Small intestine (tissue), 7 donors: ENCODE results near the gene EPN2. TPM values are rescaled to one million over a fixed set of nuclear protein-coding genes. Genes with fewer than 3 reads are reported as not detected.

Source experiments
- DNase-seq, 2 donors: peaks; one replicate each; pipeline versions ENCODE4 v3.0.0 to v3.0.0-alpha.2; 2013
- FAIRE-seq: peaks from 2 replicates; lab custom pipeline; 2012; peaks lifted over from hg19 to GRCh38; lab: Jason Lieb, UNC
- H3K27ac ChIP-seq, 3 donors: one replicate each; pipeline ENCODE4 v1.5.1; 2013; ENCODE audit warnings: low read length in 2 of 3, mild to moderate bottlenecking in 2 of 3, control low read depth in 1 of 3, inconsistent platforms in 1 of 3, low read depth in 1 of 3, moderate library complexity in 1 of 3
- H3K27me3 ChIP-seq, 3 donors: one replicate each; pipeline ENCODE4 v1.6.1; 2013; ENCODE audit warnings: low read length in 3 of 3, inconsistent platforms in 1 of 3; ENCODE audit not compliant: control insufficient read depth in 3 of 3, insufficient read depth in 3 of 3
- H3K36me3 ChIP-seq, 3 donors: one replicate each; pipeline ENCODE4 v1.6.1; 2013; ENCODE audit warnings: low read length in 3 of 3, inconsistent platforms in 1 of 3, low read depth in 1 of 3, mild to moderate bottlenecking in 1 of 3, moderate library complexity in 1 of 3; ENCODE audit not compliant: control insufficient read depth in 3 of 3, insufficient read depth in 2 of 3
- H3K4me1 ChIP-seq, 3 donors: one replicate each; pipeline ENCODE4 v1.6.1; 2013; ENCODE audit warnings: low read length in 2 of 3, inconsistent platforms in 1 of 3, low read depth in 1 of 3, mild to moderate bottlenecking in 1 of 3, moderate library complexity in 1 of 3; ENCODE audit not compliant: control insufficient read depth in 3 of 3, insufficient read depth in 2 of 3
- H3K4me3 ChIP-seq, 3 donors: one replicate each; pipeline ENCODE4 v1.5.1; 2013; ENCODE audit warnings: low read length in 3 of 3, control low read depth in 1 of 3, inconsistent platforms in 1 of 3, low read depth in 1 of 3, mild to moderate bottlenecking in 1 of 3, moderate library complexity in 1 of 3
- H3K9me3 ChIP-seq, 2 donors: one replicate each; pipeline ENCODE4 v1.6.1; 2013; ENCODE audit warnings: low read depth in 1 of 2, low read length in 1 of 2; ENCODE audit not compliant: control insufficient read depth in 2 of 2, insufficient read depth in 1 of 2
- WGBS, 3 donors: extraction: QIAGEN DNeasy Blood & Tissue Kit; methylation state at CpG; one replicate each; pipeline ENCODE4 v1.1.7; 2013; 5-methylcytosine and 5-hydroxymethylcytosine counted together
- polyA plus RNA-seq, 4 donors: library from polyadenylated mRNA; stranded (reverse) in 3 of 4; unstranded in 1 of 4; fragments of 200-250 nt in 3 of 4; fragments of 120-200 nt in 1 of 4; gene quantifications; one replicate each; pipeline versions ENCODE4 v1.2.1 to v1.2.3, GENCODE V29; 2013
- donor health status: healthy with polysubstance abuse.
- donor health status: control.
- donor health status: control.
- donor health status: Bipolar disorder and iron deficiency.
- donor health status: healthy.

Gene EPN2
- polyA plus RNA-seq, 4 donors = 4.2 to 23.7 (median 10.0) TPM

DNA sequence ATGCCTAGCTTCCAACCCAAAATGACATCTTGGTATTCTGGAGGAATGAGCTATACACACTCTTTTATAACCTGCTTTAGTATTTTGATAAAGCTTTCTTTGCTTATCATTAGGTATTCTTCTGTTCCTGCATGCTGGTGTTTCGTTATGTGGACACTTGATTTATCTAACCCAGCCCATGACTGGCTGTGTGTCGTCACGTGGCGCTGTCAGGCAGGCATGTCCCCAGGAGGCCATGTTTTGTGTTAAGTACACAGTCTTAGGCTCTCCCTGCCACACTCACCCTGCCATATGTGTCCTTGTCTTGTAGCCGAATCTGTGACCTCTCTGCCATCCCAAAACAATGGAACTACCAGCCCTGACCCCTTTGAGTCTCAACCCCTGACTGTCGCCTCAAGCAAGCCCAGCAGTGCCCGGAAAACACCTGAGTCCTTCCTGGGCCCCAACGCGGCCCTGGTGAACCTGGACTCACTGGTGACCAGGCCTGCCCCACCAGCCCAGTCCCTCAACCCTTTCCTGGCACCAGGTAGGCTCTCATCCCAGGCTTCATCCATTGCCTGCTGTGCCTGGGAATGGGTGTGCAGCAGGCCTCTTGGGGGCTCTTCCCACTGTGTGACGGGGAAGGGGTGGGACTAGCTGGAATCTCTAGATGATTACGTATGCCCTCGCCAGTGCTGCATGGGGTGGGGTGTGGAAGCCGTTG lies 94.5 kb downstream of the EPN2 start:
- Histone ChIP-seq H3K27ac (no peak overlapping the region), H3K36me3 (peaks cover 0 to 74% (median 2%) of the 10 kb centered on the region in 3 donors), H3K4me3 (no peak overlapping the region), H3K9me3 (no peaks in the 10 kb centered on the region), H3K27me3 (no peaks in the 10 kb centered on the region), H3K4me1 (peaks cover 0 to 10% (median 0%) of the 10 kb centered on the region in 3 donors)
- 91 to 95% (median 94%) methylated on average over 13 of the region's 13 CpGs for WGBS, 3 donors
- no peak for DNase-seq
- FAIRE-seq = no peak

DNA sequence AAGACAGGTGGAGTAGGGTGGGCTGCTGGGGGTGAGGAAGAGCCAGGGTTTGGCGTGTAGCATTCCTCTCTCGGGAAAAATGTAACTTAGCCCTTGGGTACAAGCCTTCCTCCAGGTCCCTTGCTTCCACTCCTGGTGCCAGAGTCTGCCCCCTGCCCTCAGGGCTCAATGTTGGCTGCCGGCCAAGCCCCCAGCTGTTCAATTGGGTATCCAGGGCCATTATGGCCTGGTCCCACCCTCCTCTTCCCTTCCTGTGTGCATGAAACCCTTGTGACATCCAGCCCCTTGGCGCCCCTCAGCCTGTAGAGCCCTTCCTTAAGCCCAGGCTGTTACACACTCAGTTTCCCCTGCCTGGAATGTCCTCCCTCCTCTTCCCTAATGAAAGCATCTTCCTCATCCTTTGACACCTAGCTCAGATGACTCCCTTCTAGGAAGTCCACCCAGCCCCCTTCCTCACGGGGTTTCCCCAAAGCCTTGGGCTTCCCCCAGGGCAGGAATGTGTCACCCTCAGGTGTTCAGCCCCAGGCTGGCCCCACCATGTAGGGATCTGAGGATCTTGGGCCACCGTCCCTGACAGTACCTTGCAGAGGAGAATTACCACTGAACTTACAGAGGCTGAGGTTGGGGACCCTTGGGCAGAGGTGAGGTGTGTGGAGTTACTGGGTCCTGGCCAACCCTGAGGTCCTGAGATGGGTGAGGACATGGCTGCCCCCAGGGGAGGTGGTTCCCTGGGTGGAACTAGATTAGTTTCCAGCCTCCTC lies 95.4 kb downstream of the EPN2 start:
- peak in 1 of 2 donors; percentile 20 for DNase-seq
- no peaks in the 10 kb centered on the region for H3K9me3 ChIP-seq
- peaks cover 0 to 78% (median 2%) of the 10 kb centered on the region in 3 donors for H3K36me3 ChIP-seq
- no peaks in the 10 kb centered on the region for H3K27me3 ChIP-seq
- H3K4me1 ChIP-seq = peaks cover 0 to 18% (median 0%) of the 10 kb centered on the region in 3 donors
- no peak overlapping the region for H3K4me3 ChIP-seq
- 80 to 92% (median 87%) methylated on average over 6 of the region's 6 CpGs for WGBS, 3 donors
- FAIRE-seq = no peak
- H3K27ac ChIP-seq = no peak overlapping the region

DNA sequence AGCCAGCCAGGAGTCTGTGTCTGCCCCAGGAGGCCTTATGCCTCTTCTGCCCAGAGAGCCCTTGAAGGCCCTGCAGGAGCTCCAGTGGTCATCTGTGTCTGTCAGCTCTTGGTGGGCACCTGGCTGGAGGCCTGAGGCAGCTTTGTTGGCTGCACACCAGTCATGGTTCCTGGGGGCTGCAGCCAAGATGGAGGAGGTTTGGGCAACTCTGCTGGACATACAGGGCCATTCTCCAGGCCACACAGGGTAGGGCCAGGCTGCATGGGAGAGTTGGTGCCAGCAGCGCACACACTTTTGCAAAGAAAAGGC lies 95.9 kb downstream of the EPN2 start:
- Histone ChIP-seq H3K9me3 (no peaks in the 10 kb centered on the region), H3K27me3 (no peaks in the 10 kb centered on the region), H3K36me3 (peaks cover 0 to 78% (median 2%) of the 10 kb centered on the region in 3 donors), H3K4me1 (peaks cover 0 to 23% (median 2%) of the 10 kb centered on the region in 3 donors), H3K4me3 (no peak overlapping the region), H3K27ac (no peak overlapping the region)
- 97 to 100% (median 100%) methylated on average over 1 of the region's 1 CpG for WGBS, 3 donors
- FAIRE-seq (no peak), DNase-seq (no peak)

DNA sequence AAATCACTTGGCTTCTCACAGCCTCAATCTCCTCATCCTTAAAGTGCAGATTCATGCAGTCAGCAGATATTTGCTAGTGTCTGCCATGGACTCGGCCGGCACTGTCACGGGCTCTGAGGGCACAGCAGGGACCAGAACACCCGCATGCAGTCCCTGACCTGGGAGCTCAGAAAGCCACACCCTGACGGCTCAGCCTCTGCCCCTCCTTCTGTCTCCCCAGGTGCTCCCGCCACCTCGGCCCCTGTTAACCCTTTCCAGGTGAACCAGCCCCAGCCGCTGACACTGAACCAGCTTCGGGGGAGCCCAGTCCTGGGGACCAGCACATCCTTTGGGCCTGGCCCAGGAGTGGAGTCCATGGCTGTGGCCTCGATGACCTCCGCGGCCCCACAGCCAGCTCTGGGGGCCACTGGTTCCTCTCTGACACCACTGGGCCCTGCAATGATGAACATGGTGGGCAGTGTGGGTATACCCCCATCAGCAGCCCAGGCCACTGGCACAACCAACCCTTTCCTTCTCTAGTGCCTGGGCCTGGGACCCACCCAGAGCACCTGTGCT lies 96.6 kb downstream of the EPN2 start:
- H3K27me3 ChIP-seq = no peaks in the 10 kb centered on the region
- no peak for FAIRE-seq
- H3K9me3 ChIP-seq = peaks cover 0 to 4% of the 10 kb centered on the region in 2 donors
- no peak overlapping the region for H3K4me3 ChIP-seq
- H3K36me3 ChIP-seq = peaks cover 0 to 71% (median 2%) of the 10 kb centered on the region in 3 donors
- WGBS, 3 donors = 64 to 83% (median 67%) methylated on average over 12 of the region's 12 CpGs
- peaks cover 0 to 31% (median 2%) of the 10 kb centered on the region in 3 donors for H3K4me1 ChIP-seq
- no peak for DNase-seq
- no peak overlapping the region for H3K27ac ChIP-seq

GRCh38 chr17:19334331-19334730 lies 97.2 kb downstream of the EPN2 start:
- WGBS, 3 donors = 86 to 89% (median 89%) methylated on average over 5 to 6 of the region's 6 CpGs
- FAIRE-seq = no peak
- H3K27ac ChIP-seq = no peak overlapping the region
- H3K36me3 ChIP-seq = peaks cover 0 to 66% (median 2%) of the 10 kb centered on the region in 3 donors
- DNase-seq = no peak
- H3K4me3 ChIP-seq = no peak overlapping the region
- peaks cover 0 to 36% (median 2%) of the 10 kb centered on the region in 3 donors for H3K4me1 ChIP-seq
- peaks cover 0 to 5% of the 10 kb centered on the region in 2 donors for H3K9me3 ChIP-seq
- no peaks in the 10 kb centered on the region for H3K27me3 ChIP-seq

- Histone ChIP-seq H3K27me3 (no peaks in the 10 kb centered on the region), H3K9me3 (peaks cover 0 to 5% of the 10 kb centered on the region in 2 donors), H3K4me3 (no peak overlapping the region), H3K27ac (peak overlapping the region in 1 of 3 donors; percentile 92), H3K4me1 (peaks cover 0 to 40% (median 2%) of the 10 kb centered on the region in 3 donors), H3K36me3 (peaks cover 0 to 56% (median 2%) of the 10 kb centered on the region in 3 donors)
- 88 to 91% (median 91%) methylated on average over 18 of the region's 18 CpGs for WGBS, 3 donors
- no peak for DNase-seq
- FAIRE-seq = no peak
Observed at GRCh38 chr17:19335951-19336631, 98.9 kb downstream of the EPN2 start.

- peak overlapping the region in 1 of 3 donors; percentile 92 for H3K27ac ChIP-seq
- no peak overlapping the region for H3K4me3 ChIP-seq
- H3K4me1 ChIP-seq = peaks cover 0 to 50% (median 2%) of the 10 kb centered on the region in 3 donors
- H3K36me3 ChIP-seq = peaks cover 0 to 54% (median 2%) of the 10 kb centered on the region in 3 donors
- peaks cover 0 to 5% of the 10 kb centered on the region in 2 donors for H3K9me3 ChIP-seq
- DNase-seq (peak in 1 of 2 donors; percentile 13), FAIRE-seq (no peak)
- H3K27me3 ChIP-seq = no peaks in the 10 kb centered on the region
- WGBS, 3 donors = 78 to 85% (median 83%) methylated on average over 21 of the region's 21 CpGs
Observed at GRCh38 chr17:19336938-19337711, 100.0 kb downstream of the EPN2 start.
